HG02884 (cell line): ENCODE data around the gene TLR8.

ENCODE experiments used
- ATAC-seq: cut with Tn5 transposase; IDR thresholded peaks from one replicate; pipeline ENCODE4 v1.9.1; 2021; ENCODE audit warnings: mild to moderate bottlenecking, moderate library complexity; ENCODE audit not compliant: unreplicated experiment

The TLR8 gene

GRCh38 chrX:12945494-12945893 lies 39.1 kb downstream of the TLR8 start:
- no peak for ATAC-seq

GRCh38 chrX:12946406-12946805 lies 40.0 kb downstream of the TLR8 start:
- no peak for ATAC-seq

GRCh38 chrX:12946838-12947544 lies 40.6 kb downstream of the TLR8 start:
- ATAC-seq = no peak

- no peak for ATAC-seq
Observed at GRCh38 chrX:12947545-12948235, 41.3 kb downstream of the TLR8 start.

DNA sequence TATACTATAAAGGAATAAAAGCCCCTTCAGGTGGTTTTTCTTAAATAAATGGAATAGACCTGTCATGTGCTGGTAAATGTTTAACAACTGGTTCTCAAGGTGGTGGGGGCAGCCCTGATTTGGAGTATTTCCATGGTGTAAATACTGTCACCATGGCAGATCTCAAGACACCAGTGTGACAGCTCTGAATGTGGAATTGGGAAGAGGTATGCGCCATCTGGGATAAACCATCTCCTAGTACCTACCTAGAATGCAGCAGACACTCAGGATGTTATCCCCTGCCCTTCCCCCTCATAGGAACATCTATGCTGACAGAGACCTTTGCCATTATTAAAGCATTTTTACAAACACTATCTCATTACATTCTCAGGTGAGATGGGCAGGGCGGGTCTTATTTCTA lies 42.1 kb downstream of the TLR8 start:
- no peak for ATAC-seq

GRCh38 chrX:12949205-12949926 lies 42.9 kb downstream of the TLR8 start:
- no peak for ATAC-seq

DNA sequence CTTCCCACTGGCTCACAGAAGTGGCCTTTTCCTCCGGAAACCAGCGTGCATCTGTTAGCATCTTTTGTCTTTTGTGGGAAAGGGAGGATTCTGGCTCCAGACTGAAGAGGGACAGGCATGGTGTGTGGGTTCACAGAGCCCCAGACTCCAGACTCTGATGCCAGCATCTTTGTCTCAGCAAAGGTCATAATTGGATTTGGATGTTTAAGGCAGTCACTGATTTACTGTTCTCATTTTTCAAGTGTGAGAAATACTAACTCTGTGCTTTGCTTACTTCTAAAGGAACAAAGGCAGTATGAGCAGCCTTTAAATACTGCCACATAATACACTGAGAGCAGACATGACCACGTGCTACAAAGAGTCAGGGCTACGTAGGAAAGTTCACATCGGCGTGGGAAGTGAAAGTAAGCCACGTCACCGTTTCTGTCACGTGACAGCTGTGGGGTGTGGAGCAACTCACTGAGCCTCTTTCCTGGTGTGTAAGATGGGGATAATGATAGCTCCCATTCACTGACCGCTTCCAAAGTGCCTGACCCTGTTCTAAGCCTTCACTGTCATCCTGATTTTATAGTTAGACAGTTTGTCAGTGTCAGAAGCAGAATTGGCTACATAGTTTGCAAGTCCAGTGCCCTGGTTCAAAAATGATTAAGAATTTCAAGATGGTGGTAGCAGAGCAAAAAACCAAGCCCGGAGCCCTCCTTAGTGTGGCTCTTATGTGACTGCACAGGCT lies 43.7 kb downstream of the TLR8 start:
- peak; percentile 49 for ATAC-seq

DNA sequence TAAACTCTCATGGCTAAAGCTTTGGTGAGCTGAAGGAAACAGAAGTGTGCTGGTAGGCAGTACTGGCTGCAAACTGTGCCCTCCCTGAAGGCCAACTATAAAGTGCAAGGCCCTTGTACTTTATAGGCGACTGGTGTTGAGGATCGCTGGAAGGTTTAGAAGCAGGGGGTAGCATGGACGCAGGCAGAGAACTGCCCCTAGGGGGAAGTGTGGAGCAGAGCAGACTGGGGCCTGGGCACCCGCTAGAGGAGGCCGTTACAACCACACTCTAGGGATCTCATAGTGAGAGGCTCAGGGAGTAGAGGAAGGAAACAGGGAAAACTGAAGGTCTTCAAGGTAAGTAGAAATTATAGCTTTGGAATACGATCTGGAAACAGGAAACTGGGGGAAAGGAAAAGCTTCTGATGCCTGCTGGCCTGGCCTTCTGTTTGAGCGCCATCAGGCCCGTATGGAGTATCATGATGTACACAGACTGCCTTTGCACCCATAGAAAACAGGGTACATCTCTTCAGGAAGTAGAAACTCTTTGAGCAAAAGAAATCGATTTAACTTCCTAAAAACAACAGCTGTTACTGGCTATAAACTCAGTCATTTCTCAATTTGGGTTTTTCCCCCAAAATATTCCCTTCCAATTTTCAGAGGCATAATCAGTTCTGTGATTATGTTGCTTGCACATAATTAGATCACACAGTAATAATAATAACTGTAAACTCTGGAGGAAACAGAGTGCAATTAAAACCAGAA lies 44.6 kb downstream of the TLR8 start:
- peak; percentile 43 for ATAC-seq

- no peak for ATAC-seq
Observed at GRCh38 chrX:12951595-12951975, 45.2 kb downstream of the TLR8 start.

DNA sequence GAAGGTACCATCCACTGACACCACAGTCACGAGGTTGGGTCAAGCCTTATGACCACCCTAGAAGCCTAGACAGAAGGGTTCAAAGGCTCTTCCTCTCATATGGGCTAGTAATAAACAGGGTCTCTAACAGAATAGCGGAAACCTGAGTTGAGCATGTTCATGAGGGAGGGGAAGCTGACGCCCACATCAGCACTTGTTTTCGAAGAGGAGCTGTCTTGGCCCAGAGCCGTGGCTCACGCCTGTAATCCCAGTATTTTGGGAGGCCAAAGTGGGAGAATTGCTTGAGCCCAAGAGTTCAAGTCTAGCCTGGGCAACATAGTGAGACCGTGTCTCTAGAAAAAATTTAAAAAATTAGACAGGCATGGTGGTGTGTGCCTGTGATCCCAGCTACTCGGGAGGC lies 47.0 kb downstream of the TLR8 start:
- ATAC-seq = no peak

- no peak for ATAC-seq
Observed at GRCh38 chrX:12954376-12954775, 48.0 kb downstream of the TLR8 start.

GRCh38 chrX:12954981-12955380 lies 48.6 kb downstream of the TLR8 start:
- ATAC-seq = no peak

DNA sequence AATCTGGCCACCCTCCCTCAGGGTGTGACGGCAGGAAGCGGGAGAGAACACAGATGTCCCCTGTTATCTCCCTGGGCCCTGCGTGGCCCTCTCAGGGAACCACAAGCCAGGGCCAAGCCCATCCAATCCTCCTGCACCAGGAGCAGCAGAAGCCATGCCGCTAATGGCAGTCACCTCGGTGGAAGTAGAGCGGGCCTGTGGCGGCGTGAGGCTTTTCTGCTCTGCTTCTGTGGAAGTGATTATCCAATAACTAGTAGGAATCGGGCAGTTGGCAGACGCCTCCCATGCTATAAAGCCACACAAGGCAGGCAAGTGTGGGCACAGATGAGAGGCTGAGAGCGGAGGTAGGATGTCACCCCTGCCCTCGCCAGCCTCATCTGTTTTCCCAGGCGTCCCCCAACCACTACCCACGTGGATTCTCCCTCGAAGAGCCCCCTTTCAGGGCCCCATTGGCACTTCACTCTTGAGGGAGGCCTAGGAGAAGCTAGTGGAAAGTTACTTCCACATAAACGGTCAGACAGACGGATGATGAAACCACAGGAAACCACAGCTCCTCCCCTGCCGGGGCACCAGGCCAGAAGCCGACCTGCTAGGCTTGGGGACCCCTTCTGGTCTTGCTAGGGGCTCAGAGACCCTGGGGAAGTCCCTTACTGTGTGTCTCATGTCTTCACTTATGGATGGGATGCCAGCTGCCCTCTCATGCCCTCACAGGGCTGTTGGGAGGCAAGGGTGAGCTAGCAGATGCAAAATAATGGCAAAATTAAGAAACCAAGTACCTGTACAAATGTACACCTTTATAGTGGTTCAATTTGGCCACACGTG lies 49.7 kb downstream of the TLR8 start:
- ATAC-seq = peak; percentile 25

DNA sequence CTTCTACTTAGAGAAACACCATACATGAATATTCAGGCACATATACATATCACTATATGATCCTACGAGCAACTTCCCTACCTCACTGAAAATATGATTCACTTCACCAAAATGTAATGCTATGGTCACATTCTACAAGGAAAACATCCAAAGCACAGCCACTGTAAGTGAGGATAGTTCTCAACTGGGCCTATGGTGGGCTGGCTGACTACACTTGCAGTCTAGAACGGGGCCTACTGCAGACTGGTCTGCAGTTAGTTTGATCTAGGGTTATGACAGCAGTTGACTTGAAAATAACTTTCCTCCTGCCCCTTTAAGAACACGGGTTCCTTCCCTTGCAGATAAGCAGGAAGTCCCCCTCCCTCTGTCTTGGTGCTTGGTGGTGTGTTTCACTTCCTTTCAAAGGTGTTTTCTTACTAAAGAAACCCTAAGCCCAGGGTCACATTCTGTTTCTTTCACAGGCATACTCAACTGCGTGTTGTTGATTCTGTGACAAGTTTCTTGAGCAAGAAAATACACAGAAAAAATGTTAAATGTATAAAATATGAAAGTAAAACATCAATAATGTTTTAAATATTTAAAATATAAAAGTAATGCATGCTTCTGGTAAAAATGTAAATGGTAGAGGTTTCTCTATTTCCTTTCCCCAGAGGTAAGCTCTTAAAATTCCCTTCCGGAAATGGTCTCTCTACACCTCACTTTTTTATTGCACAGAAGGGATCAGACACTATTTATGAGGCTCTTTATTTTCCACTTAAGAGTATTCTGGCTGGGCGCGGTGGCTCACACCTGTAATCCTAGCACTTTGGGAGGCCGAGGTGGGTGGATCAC lies 50.5 kb downstream of the TLR8 start:
- ATAC-seq = peak; percentile 55

GRCh38 chrX:12958059-12958458 lies 51.6 kb downstream of the TLR8 start:
- ATAC-seq = no peak

DNA sequence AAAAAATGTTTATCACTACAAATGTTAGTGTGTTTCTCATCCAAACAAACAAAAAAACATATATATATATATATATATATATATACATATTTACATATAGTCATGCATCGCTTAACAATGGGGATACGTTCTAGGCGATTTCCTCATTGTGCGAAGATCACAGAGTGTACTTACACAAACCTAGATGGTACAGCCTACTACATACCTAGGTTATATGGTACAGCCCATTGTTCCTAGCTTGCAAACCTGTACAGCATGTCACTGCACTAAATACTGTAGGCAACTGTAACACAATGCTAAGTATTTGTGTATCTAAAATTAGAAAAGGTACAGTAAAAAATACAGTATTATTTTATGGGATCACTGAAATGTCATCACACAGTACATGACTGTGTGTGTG lies 52.0 kb downstream of the TLR8 start:
- ATAC-seq = no peak

GRCh38 chrX:12961196-12961718 lies 54.8 kb downstream of the TLR8 start:
- ATAC-seq = no peak

- ATAC-seq = peak; percentile 52
Observed at GRCh38 chrX:12962041-12962504, 55.7 kb downstream of the TLR8 start.
